ENCODE results near the gene ACD.

DNA sequence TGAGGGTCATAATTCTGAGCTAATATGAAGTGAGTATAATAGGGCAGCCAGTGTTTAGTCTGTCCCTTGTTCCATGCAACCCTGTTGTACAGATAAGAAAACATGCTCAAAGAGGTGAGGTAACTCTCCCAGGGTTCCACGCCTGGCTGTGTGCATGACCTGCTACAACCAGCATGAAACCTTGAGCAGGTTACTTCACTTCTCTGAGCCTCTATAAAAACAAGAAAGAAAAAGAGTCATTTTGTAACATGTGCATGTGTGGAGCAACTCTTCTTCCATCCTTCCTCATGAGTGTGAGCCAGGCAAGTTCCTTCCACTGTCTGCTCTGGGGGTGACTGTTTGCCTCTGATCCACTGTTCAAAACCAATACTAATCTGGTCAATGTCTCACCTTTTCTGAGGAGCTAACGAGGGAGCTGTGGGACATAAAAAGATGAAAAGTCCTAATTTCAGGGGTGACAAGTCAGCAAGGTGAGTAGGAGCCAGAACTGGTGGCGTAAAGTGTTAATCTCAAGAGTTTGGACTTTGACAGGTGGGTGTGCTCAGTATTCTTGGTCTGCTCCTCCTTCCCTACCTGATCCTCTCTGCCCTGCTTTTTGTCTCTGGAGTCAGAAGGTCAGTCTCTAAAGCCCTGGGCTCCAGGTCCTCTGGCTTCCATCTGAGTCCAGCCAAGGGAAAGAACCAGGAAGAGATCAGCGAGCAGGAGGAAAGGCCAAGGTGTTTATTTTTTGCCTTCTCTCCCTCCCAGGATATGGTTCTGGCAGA lies 37.5 kb upstream of the ACD start:
- TF ChIP-seq, protein P1, sequence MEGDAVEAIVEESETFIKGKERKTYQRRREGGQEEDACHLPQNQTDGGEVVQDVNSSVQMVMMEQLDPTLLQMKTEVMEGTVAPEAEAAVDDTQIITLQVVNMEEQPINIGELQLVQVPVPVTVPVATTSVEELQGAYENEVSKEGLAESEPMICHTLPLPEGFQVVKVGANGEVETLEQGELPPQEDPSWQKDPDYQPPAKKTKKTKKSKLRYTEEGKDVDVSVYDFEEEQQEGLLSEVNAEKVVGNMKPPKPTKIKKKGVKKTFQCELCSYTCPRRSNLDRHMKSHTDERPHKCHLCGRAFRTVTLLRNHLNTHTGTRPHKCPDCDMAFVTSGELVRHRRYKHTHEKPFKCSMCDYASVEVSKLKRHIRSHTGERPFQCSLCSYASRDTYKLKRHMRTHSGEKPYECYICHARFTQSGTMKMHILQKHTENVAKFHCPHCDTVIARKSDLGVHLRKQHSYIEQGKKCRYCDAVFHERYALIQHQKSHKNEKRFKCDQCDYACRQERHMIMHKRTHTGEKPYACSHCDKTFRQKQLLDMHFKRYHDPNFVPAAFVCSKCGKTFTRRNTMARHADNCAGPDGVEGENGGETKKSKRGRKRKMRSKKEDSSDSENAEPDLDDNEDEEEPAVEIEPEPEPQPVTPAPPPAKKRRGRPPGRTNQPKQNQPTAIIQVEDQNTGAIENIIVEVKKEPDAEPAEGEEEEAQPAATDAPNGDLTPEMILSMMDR (IDR thresholded peaks at IDR 0.05), result no peak
- no peak for TF ChIP-seq POLR2A (IDR thresholded peaks at IDR 0.05)
